Endothelial cell of umbilical vein (primary cell): Measurements from ENCODE around the gene ORM2. TPM values are rescaled to one million over a fixed set of nuclear protein-coding genes. Genes with fewer than 3 reads are reported as not detected.

Experiments used
- BruUV-seq: library from RNA; stranded (reverse); fragments of 400-500 nt; replicated peaks from 2 replicates; lab custom pipeline; 2021; lab: Mats Ljungman, UMichigan
- CTCF ChIA-PET: fragments of 300-600, 350-600 bp; sonication (Branson Sonifier 250); formaldehyde crosslinking; loops from one replicate; lab custom pipeline; 2021; ENCODE audit warnings: antibody characterized with exemption, inconsistent platforms; lab: Charles Lee
- POLR2A ChIA-PET: fragments of 300-600, 350-600 bp; sonication (Branson Sonifier 250); formaldehyde crosslinking; loops from one replicate; lab custom pipeline; 2021; ENCODE audit warnings: antibody characterized with exemption, inconsistent platforms; lab: Charles Lee
- DNase-seq: peaks from one replicate; pipeline ENCODE4 v3.0.0-alpha.2; 2011; ENCODE audit warnings: low read depth, low spot score
- FAIRE-seq: peaks from 2 replicates; lab custom pipeline; 2011; peaks lifted over from hg19 to GRCh38; lab: Jason Lieb, UNC
- H2AFZ ChIP-seq: 2 replicates; pipeline ENCODE4 v1.6.0; 2012; ENCODE audit warnings: low read depth, low read length, control low read depth, inconsistent platforms
- H3K27ac ChIP-seq: 2 replicates; pipeline ENCODE4 v1.5.1; 2011; ENCODE audit warnings: low read depth, mild to moderate bottlenecking, control low read depth, low read length, moderate library complexity; ENCODE audit not compliant: insufficient read depth
- H3K27me3 ChIP-seq, 2 experiments: 2 replicates each; pipeline versions ENCODE4 v1.6.0 to v1.6.1; 2011; ENCODE audit warnings: low read length in 2 of 2, mixed read lengths in 1 of 2; ENCODE audit not compliant: control insufficient read depth in 2 of 2, insufficient read depth in 2 of 2
- H3K36me3 ChIP-seq, 2 experiments: 2 replicates in 1 of 2; 3 replicates in 1 of 2; pipeline ENCODE4 v1.5.1; 2011; ENCODE audit warnings: low read length in 2 of 2, mild to moderate bottlenecking in 1 of 2, moderate library complexity in 1 of 2; ENCODE audit not compliant: control insufficient read depth in 2 of 2, insufficient read depth in 2 of 2; ENCODE audit errors: extremely low read depth in 1 of 2
- H3K4me1 ChIP-seq: 3 replicates; pipeline ENCODE4 v1.5.1; 2011; ENCODE audit warnings: mild to moderate bottlenecking, low read length; ENCODE audit not compliant: control insufficient read depth, insufficient read depth; ENCODE audit errors: extremely low read depth
- H3K4me2 ChIP-seq: 2 replicates; pipeline ENCODE4 v1.6.1; 2011; ENCODE audit warnings: low read length, control low read depth, mixed read lengths; ENCODE audit not compliant: insufficient read depth
- H3K4me3 ChIP-seq, 3 experiments: fragments of 200-600 bp in 1 of 3; sonication (generic), shearing (Covaris generic) in 1 of 3; replicated peaks in 1 of 3; 2 replicates each; pipeline ENCODE4 v1.5.1; 2011 to 2016; ENCODE audit warnings: control low read depth in 3 of 3, low read length in 3 of 3, mild to moderate bottlenecking in 2 of 3, inconsistent platforms in 1 of 3, low read depth in 1 of 3, moderate library complexity in 1 of 3; ENCODE audit not compliant: insufficient read depth in 1 of 3
- H3K79me2 ChIP-seq: 2 replicates; pipeline ENCODE4 v1.6.0; 2012; ENCODE audit warnings: low read length, inconsistent platforms; ENCODE audit not compliant: control insufficient read depth, insufficient read depth
- H3K9ac ChIP-seq: replicated peaks from 2 replicates; pipeline ENCODE3; 2011; ENCODE audit warnings: low read length, control low read depth; ENCODE audit not compliant: insufficient read depth; ENCODE audit errors: extremely low read depth
- H3K9me1 ChIP-seq: replicated peaks from 3 replicates; pipeline ENCODE4 v1.6.0; 2011; ENCODE audit warnings: mild to moderate bottlenecking, low read length; ENCODE audit not compliant: control insufficient read depth, insufficient read depth; ENCODE audit errors: extremely low read depth
- H3K9me3 ChIP-seq: replicated peaks from 2 replicates; pipeline ENCODE4 v1.5.1; 2012; ENCODE audit warnings: low read length, inconsistent platforms; ENCODE audit not compliant: control insufficient read depth, insufficient read depth
- H4K20me1 ChIP-seq: replicated peaks from 2 replicates; pipeline ENCODE3; 2011; ENCODE audit warnings: mild to moderate bottlenecking, low read length; ENCODE audit not compliant: control insufficient read depth, insufficient read depth; ENCODE audit errors: extremely low read depth
- CTCF ChIP-seq, 2 donors: IDR thresholded peaks; 1 replicate in 1 of 2; 2 replicates in 1 of 2; pipeline ENCODE4 v1.5.1; 2011; ENCODE audit warnings: low read length in 2 of 2, mild to moderate bottlenecking in 2 of 2, moderate library complexity in 2 of 2, control low read depth in 1 of 2, inconsistent platforms in 1 of 2, low read depth in 1 of 2; ENCODE audit not compliant: insufficient read depth in 1 of 2; ENCODE audit errors: extremely low read depth in 1 of 2
- EZH2 ChIP-seq: IDR thresholded peaks from 2 replicates; pipeline ENCODE4 v1.6.1; 2012; ENCODE audit warnings: borderline replicate concordance, low read depth, mild to moderate bottlenecking, moderate library complexity, low read length, inconsistent platforms; ENCODE audit not compliant: severe bottlenecking
- FOS ChIP-seq: IDR thresholded peaks from 2 replicates; pipeline ENCODE4 v1.6.1; 2011; ENCODE audit warnings: mild to moderate bottlenecking, low read length, moderate library complexity, borderline replicate concordance; ENCODE audit not compliant: insufficient read depth
- GATA2 ChIP-seq: IDR thresholded peaks from 2 replicates; pipeline ENCODE4 v1.7.0; 2011; ENCODE audit warnings: low read depth, mild to moderate bottlenecking, moderate library complexity, mixed read lengths, low read length; ENCODE audit not compliant: insufficient read length, insufficient read depth
- JUN ChIP-seq: IDR thresholded peaks from 2 replicates; pipeline ENCODE4 v1.6.1; 2011; ENCODE audit warnings: borderline replicate concordance, low read depth; ENCODE audit not compliant: insufficient read length, insufficient read depth
- MAX ChIP-seq: IDR thresholded peaks from 2 replicates; pipeline ENCODE4 v1.6.1; 2011; ENCODE audit not compliant: insufficient read depth, insufficient read length
- MYC ChIP-seq: IDR thresholded peaks from one replicate; pipeline ENCODE4 v1.6.1; 2011; ENCODE audit warnings: mild to moderate bottlenecking, low read depth, low read length
- POLR2A ChIP-seq: IDR thresholded peaks from 2 replicates; pipeline ENCODE4 v1.6.1; 2012; ENCODE audit warnings: low read depth, mild to moderate bottlenecking, control low read depth, low read length
- POLR2AphosphoS5 ChIP-seq: IDR thresholded peaks from 2 replicates; pipeline ENCODE4 v1.6.1; 2012; ENCODE audit warnings: low read depth, mild to moderate bottlenecking, control low read depth, low read length, moderate library complexity; ENCODE audit not compliant: insufficient read depth
- dilution Hi-C: fragments of 300-500 bp; cut with MboI; formaldehyde crosslinking; loops from one replicate; pipeline ENCODE4 v1.15.0; 2019; ENCODE audit warnings: low sequenced_read_pairs; ENCODE audit not compliant: extremely low pct_ligation_motif_present
- intact Hi-C: fragments of 100-400 bp; cut with micrococcal nuclease; formaldehyde crosslinking; loops from one replicate; pipeline ENCODE4 v1.10.0; 2022
- polyA plus RNA-seq, 4 experiments: library from polyadenylated mRNA; depleted of rRNA in 3 of 4; stranded (reverse) in 3 of 4; unstranded in 1 of 4; fragments of >200 nt; gene quantifications; 2 replicates each; pipeline versions ENCODE4 v1.2.1 to v1.2.3, GENCODE V29; 2011 to 2012; ENCODE audit warnings: missing spikeins in 1 of 4
- total RNA-seq: library from RNA; stranded (reverse); gene quantifications from 2 replicates; pipeline ENCODE4 v1.2.3, GENCODE V29; 2021

The ORM2 gene
- total and polyA plus RNA-seq, 2 donors (not counting 3 experiments of a cell fraction or from before 2014, with no cell fraction given), result not detected

- POLR2A ChIA-PET, result no interaction called here
- Histone ChIP-seq H4K20me1 (no peaks in the 10 kb centered on the region), H3K79me2 (no peaks in the 10 kb centered on the region), H3K4me2 (no peak overlapping the region), H3K36me3 (peaks cover under 1 to 6% of the 10 kb centered on the region in 2 experiments), H3K9ac (no peak overlapping the region), H2AFZ (no peak overlapping the region), H3K27ac (no peak overlapping the region), H3K4me3 (no peak overlapping the region), H3K4me1 (no peaks in the 10 kb centered on the region), H3K27me3 (no peaks in the 10 kb centered on the region), H3K9me1 (no peaks in the 10 kb centered on the region), H3K9me3 (no peaks in the 10 kb centered on the region)
- no TSS peak for BruUV-seq
- intact Hi-C loops, result loop anchor here (5.0 kb wide), 2 partner anchors 50 to 65 kb away; no protein-coding TSS in a partner anchor
- TF ChIP-seq JUN (no peak), MYC (no peak), MAX (no peak), POLR2A (no peak), FOS (no peak), POLR2AphosphoS5 (no peak), EZH2 (no peak), CTCF (IDR thresholded peaks at IDR 0.05; ENCODE audit: extremely low read depth in 1 of 2, insufficient read depth in 1 of 2, low read depth in 1 of 2, low read length in 2 of 2) (no peak), GATA2 (no peak)
- dilution Hi-C loops, result loop anchor here (25.0 kb wide), 1 partner anchor 200 kb away; the partner anchor contains the start of genes AMBP and KIF12
- FAIRE-seq, result no peak
- CTCF ChIA-PET, result interaction anchor here (1.2 to 5.3 kb wide), 5 partner anchors 49 to 206 kb away, joined by 3 to 277 read pairs (median 8); partner anchors contain the start of gene COL27A1
- no peak for DNase-seq
Measured at GRCh38 chr9:114287763-114288192, 41.9 kb upstream of the ORM2 start.
